Glomerular visceral epithelial cell (primary cell): ENCODE results near the gene POLR2M.

Source experiments
- DNase-seq: peaks from one replicate; pipeline ENCODE4 v3.0.0-alpha.2; 2016; ENCODE audit errors: extremely low spot score

The POLR2M gene

GRCh38 chr15:57706405-57707209, at the start of gene POLR2M:
Gene POLR2M, plus strand, starts transcription at chr15:57706714. Its CDS starts 129 bp downstream, at chr15:57706843.
- peak; percentile 96 for DNase-seq

GRCh38 chr15:57657619-57658018, 48.9 kb upstream of the POLR2M start:
- no peak for DNase-seq

GRCh38 chr15:57662091-57662744, 44.3 kb upstream of the POLR2M start:
- DNase-seq = no peak

- DNase-seq = no peak
These were observed 43.7 kb upstream of the POLR2M start for GRCh38 chr15:57662802-57663201.

GRCh38 chr15:57663262-57663661, 43.3 kb upstream of the POLR2M start:
- DNase-seq = no peak

GRCh38 chr15:57665194-57665593, 41.3 kb upstream of the POLR2M start:
- no peak for DNase-seq

GRCh38 chr15:57665939-57666338, 40.6 kb upstream of the POLR2M start:
- DNase-seq = no peak

GRCh38 chr15:57667171-57667849, 39.2 kb upstream of the POLR2M start:
- DNase-seq = peak; percentile 58

GRCh38 chr15:57668016-57668415, 38.5 kb upstream of the POLR2M start:
- no peak for DNase-seq

GRCh38 chr15:57671636-57672035, 34.9 kb upstream of the POLR2M start:
- DNase-seq = no peak

GRCh38 chr15:57675481-57676181, 30.9 kb upstream of the POLR2M start:
- no peak for DNase-seq

- DNase-seq = no peak
These were observed 29.9 kb upstream of the POLR2M start for GRCh38 chr15:57676585-57676984.

- no peak for DNase-seq
These were observed 29.3 kb upstream of the POLR2M start for GRCh38 chr15:57677204-57677603.

GRCh38 chr15:57680021-57680420, 26.5 kb upstream of the POLR2M start:
- DNase-seq = peak; percentile 11

- no peak for DNase-seq
These were observed 25.5 kb upstream of the POLR2M start for GRCh38 chr15:57681011-57681410.

- no peak for DNase-seq
These were observed 23.0 kb upstream of the POLR2M start for GRCh38 chr15:57683481-57683880.

- DNase-seq = no peak
These were observed 21.9 kb upstream of the POLR2M start for GRCh38 chr15:57684491-57685151.

- DNase-seq = no peak
These were observed 21.0 kb upstream of the POLR2M start for GRCh38 chr15:57685306-57686095.

GRCh38 chr15:57686657-57687056, 19.9 kb upstream of the POLR2M start:
- no peak for DNase-seq

- no peak for DNase-seq
These were observed 16.1 kb upstream of the POLR2M start for GRCh38 chr15:57690341-57690966.
